Hepatocyte (in vitro differentiated cells): Measurements from ENCODE around the gene PTH1R.

Experiments
- EZH2 ChIP-seq: fragments of 200-600 bp; sonication (generic); IDR thresholded peaks from 2 replicates; pipeline ENCODE4 v1.6.1; 2016; ENCODE audit warnings: antibody characterized with exemption, mild to moderate bottlenecking, borderline replicate concordance
- EZH2phosphoT487 ChIP-seq: fragments of 200-600 bp; sonication (generic); IDR thresholded peaks from one replicate; pipeline ENCODE4 v1.6.1; 2018; ENCODE audit warnings: antibody characterized with exemption, mild to moderate bottlenecking, low read depth, moderate library complexity; ENCODE audit not compliant: unreplicated experiment, severe bottlenecking
- TF ChIP-seq, protein P1 (sequence below): fragments of 200-600 bp; sonication (generic); IDR thresholded peaks from 2 replicates; pipeline ENCODE4 v1.5.1; 2016; ENCODE audit warnings: antibody characterized with exemption, mild to moderate bottlenecking; ENCODE audit not compliant: poor library complexity

DNA sequence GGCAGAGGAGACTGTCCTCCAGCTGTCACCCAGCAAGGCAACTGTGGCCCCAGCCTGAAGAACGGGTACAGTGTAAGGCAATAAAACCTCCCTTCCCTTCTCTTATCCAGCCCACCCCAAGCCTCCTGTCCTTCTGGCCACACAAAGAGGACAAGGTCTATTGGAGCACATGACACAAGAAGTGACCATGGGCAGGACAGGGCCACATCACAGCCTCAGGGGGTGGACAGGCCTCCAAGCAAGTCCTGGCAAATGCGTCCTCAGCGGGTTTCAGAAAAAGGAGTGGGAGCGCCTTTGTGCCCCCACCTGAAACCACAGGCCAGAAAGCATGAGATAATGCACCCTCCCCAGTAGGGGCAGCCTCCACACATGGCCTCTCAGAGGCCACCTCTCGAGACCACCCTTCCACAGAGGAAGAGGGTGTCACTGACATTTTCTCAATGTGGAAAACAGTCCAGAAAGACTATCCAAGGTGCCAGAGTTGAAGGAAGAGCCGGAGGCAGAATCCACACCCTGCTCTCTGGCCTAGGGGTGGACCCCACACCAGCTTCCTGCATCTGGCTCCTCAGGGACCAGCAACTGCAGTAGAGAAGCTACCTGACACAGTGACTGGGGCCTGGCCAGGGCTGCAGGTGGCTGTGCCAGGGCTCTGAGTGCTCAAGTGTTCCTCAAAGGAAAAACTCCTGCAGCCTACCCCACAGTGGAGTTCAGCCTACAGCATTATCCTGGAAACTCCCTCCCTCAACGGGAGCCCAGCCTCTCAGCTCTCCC is 55.1 kb downstream of the PTH1R start:
- TF ChIP-seq, protein P1, sequence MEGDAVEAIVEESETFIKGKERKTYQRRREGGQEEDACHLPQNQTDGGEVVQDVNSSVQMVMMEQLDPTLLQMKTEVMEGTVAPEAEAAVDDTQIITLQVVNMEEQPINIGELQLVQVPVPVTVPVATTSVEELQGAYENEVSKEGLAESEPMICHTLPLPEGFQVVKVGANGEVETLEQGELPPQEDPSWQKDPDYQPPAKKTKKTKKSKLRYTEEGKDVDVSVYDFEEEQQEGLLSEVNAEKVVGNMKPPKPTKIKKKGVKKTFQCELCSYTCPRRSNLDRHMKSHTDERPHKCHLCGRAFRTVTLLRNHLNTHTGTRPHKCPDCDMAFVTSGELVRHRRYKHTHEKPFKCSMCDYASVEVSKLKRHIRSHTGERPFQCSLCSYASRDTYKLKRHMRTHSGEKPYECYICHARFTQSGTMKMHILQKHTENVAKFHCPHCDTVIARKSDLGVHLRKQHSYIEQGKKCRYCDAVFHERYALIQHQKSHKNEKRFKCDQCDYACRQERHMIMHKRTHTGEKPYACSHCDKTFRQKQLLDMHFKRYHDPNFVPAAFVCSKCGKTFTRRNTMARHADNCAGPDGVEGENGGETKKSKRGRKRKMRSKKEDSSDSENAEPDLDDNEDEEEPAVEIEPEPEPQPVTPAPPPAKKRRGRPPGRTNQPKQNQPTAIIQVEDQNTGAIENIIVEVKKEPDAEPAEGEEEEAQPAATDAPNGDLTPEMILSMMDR = no peak
- no peak for TF ChIP-seq EZH2
- TF ChIP-seq EZH2phosphoT487 = no peak
